ENCODE data around the gene STRBP.

DNA sequence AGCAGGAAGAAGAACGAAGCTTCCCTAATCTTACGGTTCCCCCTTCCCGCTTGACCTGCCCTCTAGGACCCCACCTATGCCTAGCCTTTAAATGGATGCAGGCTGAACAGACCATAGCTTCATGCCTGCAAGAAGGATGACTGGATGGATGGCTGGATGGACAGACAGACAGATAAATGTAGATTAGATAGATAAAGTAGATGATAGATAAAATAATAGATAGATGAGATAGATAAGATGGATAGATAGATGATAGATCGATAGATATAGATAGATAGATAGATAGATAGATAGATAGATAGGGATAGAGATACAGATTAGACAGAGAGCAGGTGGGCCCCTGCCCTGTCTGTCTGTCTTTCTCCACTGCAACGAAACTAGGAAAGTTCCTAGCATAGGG lies 162.9 kb downstream of the STRBP start:
- TF ChIP-seq, protein P1, sequence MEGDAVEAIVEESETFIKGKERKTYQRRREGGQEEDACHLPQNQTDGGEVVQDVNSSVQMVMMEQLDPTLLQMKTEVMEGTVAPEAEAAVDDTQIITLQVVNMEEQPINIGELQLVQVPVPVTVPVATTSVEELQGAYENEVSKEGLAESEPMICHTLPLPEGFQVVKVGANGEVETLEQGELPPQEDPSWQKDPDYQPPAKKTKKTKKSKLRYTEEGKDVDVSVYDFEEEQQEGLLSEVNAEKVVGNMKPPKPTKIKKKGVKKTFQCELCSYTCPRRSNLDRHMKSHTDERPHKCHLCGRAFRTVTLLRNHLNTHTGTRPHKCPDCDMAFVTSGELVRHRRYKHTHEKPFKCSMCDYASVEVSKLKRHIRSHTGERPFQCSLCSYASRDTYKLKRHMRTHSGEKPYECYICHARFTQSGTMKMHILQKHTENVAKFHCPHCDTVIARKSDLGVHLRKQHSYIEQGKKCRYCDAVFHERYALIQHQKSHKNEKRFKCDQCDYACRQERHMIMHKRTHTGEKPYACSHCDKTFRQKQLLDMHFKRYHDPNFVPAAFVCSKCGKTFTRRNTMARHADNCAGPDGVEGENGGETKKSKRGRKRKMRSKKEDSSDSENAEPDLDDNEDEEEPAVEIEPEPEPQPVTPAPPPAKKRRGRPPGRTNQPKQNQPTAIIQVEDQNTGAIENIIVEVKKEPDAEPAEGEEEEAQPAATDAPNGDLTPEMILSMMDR (IDR thresholded peaks at IDR 0.05) = no peak
- no peak for TF ChIP-seq POLR2A (IDR thresholded peaks at IDR 0.05)
